Measurements from ENCODE around the gene VIM. TPM values are rescaled to one million over a fixed set of nuclear protein-coding genes. Genes with fewer than 3 reads are reported as not detected.
"Not testable (repeated sequence)": the region's sequence is repeated elsewhere in the genome, so short reads cannot be mapped to it uniquely, and the experiment has no call there.

VIM gene
- total RNA-seq, 1 donor from 2014 or later: 569 TPM

GRCh38 chr10:17256627-17257026 lies 28.6 kb downstream of the VIM start:
- no peak for DNase-seq (ENCODE audit: low spot score)

GRCh38 chr10:17257466-17258321 lies 29.7 kb downstream of the VIM start:
- DNase-seq (ENCODE audit: low spot score): peak; percentile 72

- DNase-seq (ENCODE audit: low spot score): no peak
Observed at GRCh38 chr10:17262502-17262901, 34.5 kb downstream of the VIM start.

GRCh38 chr10:17263580-17263979 lies 35.5 kb downstream of the VIM start:
- no peak for DNase-seq (ENCODE audit: low spot score)

GRCh38 chr10:17265468-17265867 lies 37.4 kb downstream of the VIM start:
- no peak for DNase-seq (ENCODE audit: low spot score)

- not testable (repeated sequence) for DNase-seq (ENCODE audit: low spot score)
Observed at GRCh38 chr10:17266549-17266948, 38.5 kb downstream of the VIM start.

- DNase-seq (ENCODE audit: low spot score): no peak
Observed at GRCh38 chr10:17272648-17273047, 44.6 kb downstream of the VIM start.

- no peak for DNase-seq (ENCODE audit: low spot score)
Observed at GRCh38 chr10:17273403-17273802, 45.4 kb downstream of the VIM start.

GRCh38 chr10:17276756-17277424 lies 48.8 kb downstream of the VIM start:
- DNase-seq (ENCODE audit: low spot score): no peak

- no peak for DNase-seq (ENCODE audit: low spot score)
Observed at GRCh38 chr10:17278607-17279240, 50.7 kb downstream of the VIM start.

- no peak for DNase-seq (ENCODE audit: low spot score)
Observed at GRCh38 chr10:17282311-17282710, 54.3 kb downstream of the VIM start.

- no peak for DNase-seq (ENCODE audit: low spot score)
Observed at GRCh38 chr10:17286562-17287550, 58.8 kb downstream of the VIM start.

Other genes starting within 250 kb of the VIM start
- gene CUBN, start 98.4 kb upstream of the VIM start, total RNA-seq: 2.4 TPM
- gene TRDMT1, start 26.6 kb upstream of the VIM start, total RNA-seq: 12.9 TPM
- gene ST8SIA6, start 226.4 kb downstream of the VIM start, total RNA-seq: 0.73 TPM